ENCODE data around the gene NCOA7.

DNA sequence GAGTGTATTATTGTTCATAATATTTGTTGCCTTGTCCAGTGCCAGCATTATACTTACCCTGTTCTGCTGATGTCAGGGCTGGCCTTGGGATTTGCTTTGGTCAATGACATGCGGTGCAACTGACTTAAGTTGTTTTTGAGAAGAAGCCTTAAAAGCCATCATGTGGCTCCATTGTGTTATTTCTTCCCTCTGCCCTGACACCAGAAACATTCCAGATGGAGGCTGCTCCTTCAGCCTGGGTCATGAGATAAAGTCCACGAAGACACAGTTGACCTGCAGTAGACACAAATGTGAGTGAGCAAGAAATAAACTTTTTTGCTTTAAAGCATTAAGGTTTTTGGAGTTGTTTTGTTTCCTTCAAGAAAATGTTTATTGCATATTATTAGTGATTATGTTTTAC is 158.3 kb downstream of the NCOA7 start:
- TF ChIP-seq TEAD4 (IDR thresholded peaks at IDR 0.05; ENCODE audit: low read depth, low read length) (no peak), POLR2AphosphoS5 (IDR thresholded peaks at IDR 0.05; ENCODE audit: low read depth, low read length) (no peak), PHF8 (conservative IDR thresholded peaks at IDR 0.05; ENCODE audit: low read depth, low read length) (no peak), POLR2A (IDR thresholded peaks at IDR 0.05; ENCODE audit: control extremely low read depth in 1 of 2, low read depth in 2 of 2, low read length in 2 of 2) (no peak), YY1 (IDR thresholded peaks at IDR 0.05; ENCODE audit: low read depth, low read length) (no peak), EGR1 (IDR thresholded peaks at IDR 0.05; ENCODE audit: borderline replicate concordance, low read depth, low read length) (no peak), EP300 (IDR thresholded peaks at IDR 0.05; ENCODE audit: borderline replicate concordance in 1 of 2, low read depth in 2 of 2, low read length in 2 of 2) (no peak), TCF12 (IDR thresholded peaks at IDR 0.05; ENCODE audit: low read depth, low read length) (no peak)
- TF ChIP-seq, protein P1, sequence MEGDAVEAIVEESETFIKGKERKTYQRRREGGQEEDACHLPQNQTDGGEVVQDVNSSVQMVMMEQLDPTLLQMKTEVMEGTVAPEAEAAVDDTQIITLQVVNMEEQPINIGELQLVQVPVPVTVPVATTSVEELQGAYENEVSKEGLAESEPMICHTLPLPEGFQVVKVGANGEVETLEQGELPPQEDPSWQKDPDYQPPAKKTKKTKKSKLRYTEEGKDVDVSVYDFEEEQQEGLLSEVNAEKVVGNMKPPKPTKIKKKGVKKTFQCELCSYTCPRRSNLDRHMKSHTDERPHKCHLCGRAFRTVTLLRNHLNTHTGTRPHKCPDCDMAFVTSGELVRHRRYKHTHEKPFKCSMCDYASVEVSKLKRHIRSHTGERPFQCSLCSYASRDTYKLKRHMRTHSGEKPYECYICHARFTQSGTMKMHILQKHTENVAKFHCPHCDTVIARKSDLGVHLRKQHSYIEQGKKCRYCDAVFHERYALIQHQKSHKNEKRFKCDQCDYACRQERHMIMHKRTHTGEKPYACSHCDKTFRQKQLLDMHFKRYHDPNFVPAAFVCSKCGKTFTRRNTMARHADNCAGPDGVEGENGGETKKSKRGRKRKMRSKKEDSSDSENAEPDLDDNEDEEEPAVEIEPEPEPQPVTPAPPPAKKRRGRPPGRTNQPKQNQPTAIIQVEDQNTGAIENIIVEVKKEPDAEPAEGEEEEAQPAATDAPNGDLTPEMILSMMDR (IDR thresholded peaks at IDR 0.05; ENCODE audit: control extremely low read depth in 1 of 3, insufficient read depth in 1 of 3, low read depth in 1 of 3, low read length in 3 of 3), result no peak
